ENCODE data around the gene DST. TPM values are rescaled to one million over a fixed set of nuclear protein-coding genes. Genes with fewer than 3 reads are reported as not detected.
A peak's percentile ranks its signal among the peaks of the same experiment; 100 is the strongest.

DST gene
- total RNA-seq, 1 donor from 2014 or later, result 151 TPM

GRCh38 chr6:56539527-56540105 is 103.1 kb downstream of the DST start:
- DNase-seq (ENCODE audit: low spot score, unreplicated experiment), result no peak
- Mint-ChIP-seq H3K4me3 (ENCODE audit: low read depth) (peak overlapping the region; percentile 56), H3K9me3 (ENCODE audit: low read depth) (no peaks in the 10 kb centered on the region), H3K36me3 (ENCODE audit: insufficient read depth) (peaks cover 4% of the 10 kb centered on the region), H3K27me3 (no peaks in the 10 kb centered on the region), H3K27ac (peak overlapping the region; percentile 46), H3K4me1 (ENCODE audit: low read depth) (peaks cover 8% of the 10 kb centered on the region)
- no peak for TF ChIP-seq CTCF (IDR thresholded peaks at IDR 0.05; ENCODE audit: unreplicated experiment)

- DNase-seq (ENCODE audit: low spot score, unreplicated experiment), result no peak
- no peak for TF ChIP-seq CTCF (IDR thresholded peaks at IDR 0.05; ENCODE audit: unreplicated experiment)
- Mint-ChIP-seq H3K27ac (no peak overlapping the region), H3K36me3 (ENCODE audit: insufficient read depth) (peaks cover 5% of the 10 kb centered on the region), H3K9me3 (ENCODE audit: low read depth) (no peaks in the 10 kb centered on the region), H3K27me3 (no peaks in the 10 kb centered on the region), H3K4me1 (ENCODE audit: low read depth) (peaks cover 8% of the 10 kb centered on the region), H3K4me3 (ENCODE audit: low read depth) (peak overlapping the region; percentile 56)
Measured at GRCh38 chr6:56538851-56539250, 103.8 kb downstream of the DST start.

DNA sequence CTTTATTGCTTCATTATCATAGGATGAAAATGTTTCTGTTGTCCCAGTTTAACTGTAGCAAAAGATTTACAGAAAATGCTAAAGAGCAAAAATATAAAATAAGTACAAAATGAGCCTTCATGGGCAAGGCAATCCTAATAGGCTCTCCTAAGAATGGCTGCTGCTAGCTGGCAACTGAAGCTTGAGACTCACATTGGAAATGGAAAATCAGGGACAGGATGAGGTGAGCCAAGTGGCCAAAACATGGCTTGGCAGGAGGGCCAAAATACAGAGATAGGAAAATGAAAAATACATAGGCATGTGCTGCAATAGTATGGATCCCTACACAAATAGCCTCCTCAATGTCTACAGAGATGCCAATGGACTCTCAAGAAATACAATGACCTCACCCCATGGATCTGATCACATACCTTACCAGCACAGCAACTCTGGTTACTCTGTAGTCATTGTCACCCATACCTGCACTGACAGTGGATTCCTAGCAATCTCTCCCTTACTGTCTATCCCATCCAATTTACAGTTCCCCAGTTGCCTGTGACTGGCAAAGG is 105.4 kb downstream of the DST start:
- no peaks in the 10 kb centered on the region for H3K27me3 Mint-ChIP-seq
- no peaks in the 10 kb centered on the region for H3K9me3 Mint-ChIP-seq (ENCODE audit: low read depth)
- H3K27ac Mint-ChIP-seq, result no peak overlapping the region
- TF ChIP-seq CTCF (IDR thresholded peaks at IDR 0.05; ENCODE audit: unreplicated experiment), result no peak
- H3K36me3 Mint-ChIP-seq (ENCODE audit: insufficient read depth), result peaks cover 7% of the 10 kb centered on the region
- DNase-seq (ENCODE audit: low spot score, unreplicated experiment), result no peak
- H3K4me3 Mint-ChIP-seq (ENCODE audit: low read depth), result no peak overlapping the region
- H3K4me1 Mint-ChIP-seq (ENCODE audit: low read depth), result peaks cover 20% of the 10 kb centered on the region

DNA sequence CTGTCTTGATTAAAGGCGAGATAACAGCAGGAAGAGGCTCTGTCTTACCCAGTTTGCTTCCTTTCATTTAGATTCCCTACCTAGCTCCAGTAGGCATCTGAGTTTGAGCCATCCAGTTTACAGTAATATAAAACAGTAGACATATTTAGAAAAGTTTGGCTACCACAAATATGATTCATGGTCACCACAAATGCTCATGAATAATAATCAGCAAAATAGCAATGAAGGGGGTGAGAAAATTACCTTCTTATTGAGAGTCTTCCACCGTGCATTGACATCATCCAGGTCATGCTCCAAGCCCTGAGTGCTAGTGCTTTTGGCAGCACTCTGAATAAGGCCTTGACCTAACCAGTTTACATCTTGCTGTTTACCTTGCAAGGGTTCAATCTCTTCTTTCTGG is 106.2 kb downstream of the DST start:
- no peak for TF ChIP-seq CTCF (IDR thresholded peaks at IDR 0.05; ENCODE audit: unreplicated experiment)
- H3K27ac Mint-ChIP-seq, result no peak overlapping the region
- no peaks in the 10 kb centered on the region for H3K27me3 Mint-ChIP-seq
- no peak overlapping the region for H3K4me3 Mint-ChIP-seq (ENCODE audit: low read depth)
- H3K4me1 Mint-ChIP-seq (ENCODE audit: low read depth), result peaks cover 22% of the 10 kb centered on the region
- H3K36me3 Mint-ChIP-seq (ENCODE audit: insufficient read depth), result peaks cover 7% of the 10 kb centered on the region
- DNase-seq (ENCODE audit: low spot score, unreplicated experiment), result no peak
- H3K9me3 Mint-ChIP-seq (ENCODE audit: low read depth), result no peaks in the 10 kb centered on the region

DNA sequence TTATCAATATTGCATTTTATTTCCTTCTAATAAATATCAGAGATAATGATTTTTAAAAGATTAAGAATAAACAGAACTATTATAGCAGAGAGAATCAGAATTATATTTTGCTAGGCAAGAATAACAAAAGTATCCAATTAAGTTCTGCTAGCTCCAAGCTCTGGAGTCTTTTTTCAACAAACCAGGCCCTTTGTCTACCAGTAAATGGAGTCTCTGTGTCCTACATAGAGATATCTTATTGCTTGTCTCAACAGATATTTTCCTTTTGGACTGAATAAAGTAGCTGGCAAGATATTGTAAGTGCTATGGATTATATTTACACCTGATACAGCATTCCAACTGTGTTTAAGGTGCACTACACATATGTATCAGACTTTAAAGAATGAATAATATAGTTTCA is 107.1 kb downstream of the DST start:
- Mint-ChIP-seq H3K9me3 (ENCODE audit: low read depth) (no peaks in the 10 kb centered on the region), H3K27me3 (no peaks in the 10 kb centered on the region), H3K27ac (no peak overlapping the region), H3K4me1 (ENCODE audit: low read depth) (peaks cover 22% of the 10 kb centered on the region), H3K4me3 (ENCODE audit: low read depth) (no peak overlapping the region), H3K36me3 (ENCODE audit: insufficient read depth) (peaks cover 7% of the 10 kb centered on the region)
- no peak for DNase-seq (ENCODE audit: low spot score, unreplicated experiment)
- no peak for TF ChIP-seq CTCF (IDR thresholded peaks at IDR 0.05; ENCODE audit: unreplicated experiment)

Data from progenitor cell of endocrine pancreas (in vitro differentiated cells).